Loucy (cell line): ENCODE results near the gene P3H4.
"Not testable (repeated sequence)": the region's sequence is repeated elsewhere in the genome, so short reads cannot be mapped to it uniquely, and the experiment has no call there.

Experiments used
- H2AFZ ChIP-seq: fragments of 200-600 bp; sonication (generic); 2 replicates; pipeline ENCODE4 v1.6.0; 2016; ENCODE audit warnings: antibody characterized with exemption, mild to moderate bottlenecking, low read length, moderate library complexity
- H3F3A ChIP-seq: fragments of 200-600 bp; 2 replicates; pipeline ENCODE4 v1.6.0; 2016; ENCODE audit warnings: antibody characterized with exemption, low read depth, mild to moderate bottlenecking
- H3K27me3 ChIP-seq: fragments of 200-600 bp; sonication (generic); 2 replicates; pipeline ENCODE4 v1.6.1; 2014; ENCODE audit warnings: low read length, mild to moderate bottlenecking; ENCODE audit not compliant: insufficient read depth, poor library complexity, severe bottlenecking
- H3K36me3 ChIP-seq: fragments of 200-600 bp; sonication (generic); 2 replicates; pipeline ENCODE4 v1.6.1; 2016; ENCODE audit warnings: low read length; ENCODE audit not compliant: insufficient read depth
- H3K4me1 ChIP-seq: fragments of 200-600 bp; sonication (generic); 2 replicates; pipeline ENCODE4 v1.5.1; 2014; ENCODE audit warnings: low read length, mild to moderate bottlenecking; ENCODE audit not compliant: insufficient read depth, poor library complexity, severe bottlenecking
- H3K4me2 ChIP-seq: fragments of 200-600 bp; sonication (generic); 2 replicates; pipeline ENCODE4 v1.6.0; 2014; ENCODE audit warnings: antibody characterized with exemption, low read length, low read depth, mild to moderate bottlenecking; ENCODE audit not compliant: poor library complexity, severe bottlenecking
- H3K4me3 ChIP-seq: fragments of 200-600 bp; sonication (generic); 2 replicates; pipeline ENCODE4 v1.5.1; 2014; ENCODE audit warnings: low read length, mild to moderate bottlenecking, mixed read lengths; ENCODE audit not compliant: poor library complexity, severe bottlenecking
- H3K79me2 ChIP-seq: fragments of 200-600 bp; sonication (generic); 2 replicates; pipeline ENCODE4 v1.6.1; 2014; ENCODE audit warnings: low read length; ENCODE audit not compliant: insufficient read depth
- H3K9ac ChIP-seq: fragments of 200-600 bp; sonication (generic); 2 replicates; pipeline ENCODE4 v1.6.0; 2014; ENCODE audit warnings: mild to moderate bottlenecking, low read depth, low read length, moderate library complexity; ENCODE audit not compliant: poor library complexity, severe bottlenecking
- H3K9me2 ChIP-seq: fragments of 200-600 bp; sonication (generic); replicated peaks from 2 replicates; pipeline ENCODE4 v1.6.1; 2016; ENCODE audit warnings: low read depth, low read length, mixed read lengths
- H3K9me3 ChIP-seq: fragments of 200-600 bp; sonication (generic); 2 replicates; pipeline ENCODE4 v1.6.1; 2014; ENCODE audit warnings: mild to moderate bottlenecking, antibody characterized with exemption, low read length, low read depth; ENCODE audit not compliant: insufficient read depth
- H4K20me1 ChIP-seq: fragments of 200-600 bp; sonication (generic); 2 replicates; pipeline ENCODE4 v1.6.0; 2014; ENCODE audit warnings: antibody characterized with exemption, low read length, mild to moderate bottlenecking; ENCODE audit not compliant: insufficient read depth, poor library complexity, severe bottlenecking
- EZH2phosphoT487 ChIP-seq: fragments of 200-600 bp; IDR thresholded peaks from 2 replicates; pipeline ENCODE4 v1.6.1; 2018; ENCODE audit warnings: antibody characterized with exemption, mild to moderate bottlenecking, moderate library complexity, borderline replicate concordance
- TF ChIP-seq, protein P1 (sequence below): fragments of 200-600 bp; sonication (generic); conservative IDR thresholded peaks from 2 replicates; pipeline ENCODE4 v1.5.1; 2014; ENCODE audit warnings: mild to moderate bottlenecking, antibody characterized with exemption, low read length

Gene P3H4

GRCh38 chr17:41849251-41849990, 37.7 kb upstream of the P3H4 start:
- Histone ChIP-seq H3K79me2 (peaks cover 55% of the 10 kb centered on the region; the same call in 1 of the 2 replicates), H3K4me2 (peak overlapping the region; percentile 1), H3K4me1 (no peaks in the 10 kb centered on the region), H3K4me3 (no peak overlapping the region), H3K36me3 (peaks cover 52% of the 10 kb centered on the region), H3K9ac (no peak overlapping the region), H2AFZ (no peak overlapping the region), H3K9me2 (no peaks in the 10 kb centered on the region), H3K9me3 (no peaks in the 10 kb centered on the region), H3F3A (no peaks in the 10 kb centered on the region), H3K27me3 (no peaks in the 10 kb centered on the region), H4K20me1 (peaks cover 21% of the 10 kb centered on the region)
- no peak for TF ChIP-seq EZH2phosphoT487
- TF ChIP-seq, protein P1, sequence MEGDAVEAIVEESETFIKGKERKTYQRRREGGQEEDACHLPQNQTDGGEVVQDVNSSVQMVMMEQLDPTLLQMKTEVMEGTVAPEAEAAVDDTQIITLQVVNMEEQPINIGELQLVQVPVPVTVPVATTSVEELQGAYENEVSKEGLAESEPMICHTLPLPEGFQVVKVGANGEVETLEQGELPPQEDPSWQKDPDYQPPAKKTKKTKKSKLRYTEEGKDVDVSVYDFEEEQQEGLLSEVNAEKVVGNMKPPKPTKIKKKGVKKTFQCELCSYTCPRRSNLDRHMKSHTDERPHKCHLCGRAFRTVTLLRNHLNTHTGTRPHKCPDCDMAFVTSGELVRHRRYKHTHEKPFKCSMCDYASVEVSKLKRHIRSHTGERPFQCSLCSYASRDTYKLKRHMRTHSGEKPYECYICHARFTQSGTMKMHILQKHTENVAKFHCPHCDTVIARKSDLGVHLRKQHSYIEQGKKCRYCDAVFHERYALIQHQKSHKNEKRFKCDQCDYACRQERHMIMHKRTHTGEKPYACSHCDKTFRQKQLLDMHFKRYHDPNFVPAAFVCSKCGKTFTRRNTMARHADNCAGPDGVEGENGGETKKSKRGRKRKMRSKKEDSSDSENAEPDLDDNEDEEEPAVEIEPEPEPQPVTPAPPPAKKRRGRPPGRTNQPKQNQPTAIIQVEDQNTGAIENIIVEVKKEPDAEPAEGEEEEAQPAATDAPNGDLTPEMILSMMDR, result no peak

DNA sequence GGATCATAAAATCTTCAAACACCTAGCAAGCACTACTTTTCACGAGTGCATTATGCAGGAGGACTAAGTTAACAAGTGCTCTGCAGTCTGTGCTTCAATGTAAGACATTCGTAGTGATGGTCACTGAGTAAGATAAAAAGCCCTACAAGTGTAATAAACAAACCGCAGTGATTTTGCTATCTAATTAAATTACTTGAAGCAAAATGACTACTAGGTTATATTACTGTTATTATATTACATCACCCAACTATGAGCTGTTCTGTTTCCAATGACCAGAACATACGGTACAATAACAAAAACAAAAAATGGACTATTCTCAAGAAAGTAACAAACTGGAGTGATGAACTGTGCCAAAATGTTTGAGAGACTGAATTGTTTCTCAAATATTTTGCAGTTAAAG, 37.0 kb upstream of the P3H4 start:
- Histone ChIP-seq H4K20me1 (peaks cover 18% of the 10 kb centered on the region), H2AFZ (no peak overlapping the region), H3K9me3 (no peaks in the 10 kb centered on the region), H3K36me3 (peaks cover 46% of the 10 kb centered on the region), H3K9me2 (no peaks in the 10 kb centered on the region), H3F3A (no peaks in the 10 kb centered on the region), H3K4me1 (no peaks in the 10 kb centered on the region), H3K9ac (no peak overlapping the region), H3K79me2 (peaks cover 51% of the 10 kb centered on the region; the same call in 1 of the 2 replicates), H3K27me3 (no peaks in the 10 kb centered on the region), H3K4me3 (no peak overlapping the region), H3K4me2 (no peak overlapping the region)
- TF ChIP-seq, protein P1, result no peak
- no peak for TF ChIP-seq EZH2phosphoT487

GRCh38 chr17:41844971-41845370, 33.2 kb upstream of the P3H4 start:
- Histone ChIP-seq H3K36me3 (peaks cover 10% of the 10 kb centered on the region; the same call in 1 of the 2 replicates), H4K20me1 (no peaks in the 10 kb centered on the region), H3K9me3 (no peaks in the 10 kb centered on the region), H3K4me1 (no peaks in the 10 kb centered on the region), H3F3A (no peaks in the 10 kb centered on the region), H3K4me3 (no peak overlapping the region), H3K9me2 (no peaks in the 10 kb centered on the region), H3K9ac (no peak overlapping the region), H3K27me3 (no peaks in the 10 kb centered on the region), H3K4me2 (no peak overlapping the region), H2AFZ (no peak overlapping the region), H3K79me2 (peaks cover 19% of the 10 kb centered on the region; the same call in 1 of the 2 replicates)
- TF ChIP-seq, protein P1, result no peak
- TF ChIP-seq EZH2phosphoT487, result no peak

- not testable (repeated sequence) for H4K20me1 ChIP-seq, H3K27me3 ChIP-seq, H3F3A ChIP-seq, H3K9ac ChIP-seq, H2AFZ ChIP-seq, H3K4me1 ChIP-seq, H3K4me3 ChIP-seq, H3K79me2 ChIP-seq, H3K4me2 ChIP-seq, H3K9me2 ChIP-seq, H3K36me3 ChIP-seq, H3K9me3 ChIP-seq
These were observed 29.0 kb upstream of the P3H4 start for GRCh38 chr17:41840781-41841180.

DNA sequence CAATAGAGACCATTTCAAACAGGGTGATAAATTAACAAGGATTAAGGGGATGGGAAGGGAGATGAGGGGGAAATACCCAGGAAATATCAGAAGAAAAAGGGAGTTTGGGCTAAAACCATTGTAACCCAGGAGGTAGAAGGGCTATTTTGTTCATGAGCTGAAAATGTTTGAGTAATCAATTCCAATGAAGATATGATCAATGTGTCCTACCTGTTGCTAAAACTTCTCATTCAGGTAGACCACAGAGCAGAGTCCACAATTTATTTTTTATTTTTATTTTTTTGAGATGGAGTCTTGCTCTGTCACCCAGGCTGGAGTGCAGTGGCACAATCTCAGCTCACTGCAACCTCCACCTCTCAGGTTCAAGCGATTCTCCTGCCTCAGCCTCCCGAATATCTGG, 27.7 kb upstream of the P3H4 start:
- H3K4me1 ChIP-seq, H3K9me2 ChIP-seq, H3K9ac ChIP-seq, H2AFZ ChIP-seq, H3K27me3 ChIP-seq, H3K4me3 ChIP-seq, H3K79me2 ChIP-seq, H3K36me3 ChIP-seq, H3K4me2 ChIP-seq, H4K20me1 ChIP-seq, H3K9me3 ChIP-seq, H3F3A ChIP-seq: not testable (repeated sequence)
